Natural killer cell (primary cell): Measurements from ENCODE around the gene TUBGCP4. TPM values are rescaled to one million over a fixed set of nuclear protein-coding genes. Genes with fewer than 3 reads are reported as not detected.

Source experiments
- ATAC-seq, 3 donors: fragments of 150-1000 bp in 2 of 3; fragments of 200-7000 bp in 1 of 3; cut with Tn5 transposase; 1 replicate in 1 of 3; 2 replicates in 2 of 3; pipeline ENCODE4 v1.10.0; 2021; ENCODE audit warnings: mild to moderate bottlenecking in 2 of 3, moderate library complexity in 2 of 3
- DNase-seq, 2 donors: peaks; one replicate each; pipeline versions ENCODE4 v3.0.0 to v3.0.0-alpha.2; 2013 to 2021; ENCODE audit warnings: mixed read lengths in 1 of 2
- H3K27ac ChIP-seq: one replicate; pipeline ENCODE4 v1.5.1; 2013; ENCODE audit warnings: mild to moderate bottlenecking, low read length
- H3K27me3 ChIP-seq: one replicate; pipeline ENCODE4 v1.6.1; 2013; ENCODE audit warnings: low read length; ENCODE audit not compliant: control insufficient read depth, insufficient read depth
- H3K36me3 ChIP-seq: one replicate; pipeline ENCODE4 v1.6.1; 2013; ENCODE audit warnings: low read length; ENCODE audit not compliant: control insufficient read depth, insufficient read depth
- H3K4me1 ChIP-seq: one replicate; pipeline ENCODE4 v1.6.1; 2013; ENCODE audit warnings: low read length; ENCODE audit not compliant: control insufficient read depth, insufficient read depth
- H3K4me3 ChIP-seq: one replicate; pipeline ENCODE4 v1.5.1; 2013; ENCODE audit warnings: low read length
- H3K9me3 ChIP-seq: one replicate; pipeline ENCODE4 v1.6.1; 2013; ENCODE audit warnings: low read length; ENCODE audit not compliant: control insufficient read depth, insufficient read depth
- H3K27ac Mint-ChIP-seq, 2 donors: one replicate each; pipeline ENCODE4 v1.8.0; 2022; ENCODE audit warnings: mild to moderate bottlenecking in 2 of 2, mixed read lengths in 2 of 2, moderate library complexity in 1 of 2
- H3K27me3 Mint-ChIP-seq, 2 donors: one replicate each; pipeline ENCODE4 v1.8.0; 2022; ENCODE audit warnings: low read depth in 2 of 2, mixed read lengths in 2 of 2
- H3K36me3 Mint-ChIP-seq: one replicate; pipeline ENCODE4 v1.8.0; 2022; ENCODE audit warnings: mixed read lengths
- H3K4me1 Mint-ChIP-seq, 2 donors: one replicate each; pipeline ENCODE4 v1.8.0; 2022; ENCODE audit warnings: mixed read lengths in 2 of 2
- H3K4me3 Mint-ChIP-seq: one replicate; pipeline ENCODE4 v1.8.0; 2022; ENCODE audit warnings: mild to moderate bottlenecking, moderate library complexity, mixed read lengths
- H3K9me3 Mint-ChIP-seq, 2 donors: one replicate each; pipeline ENCODE4 v1.8.0; 2022; ENCODE audit warnings: mixed read lengths in 2 of 2
- WGBS: methylation state at CpG from one replicate; pipeline ENCODE4 v1.1.7; 2013; ENCODE audit warnings: missing lambda C conversion rate; ENCODE audit not compliant: insufficient coverage; 5-methylcytosine and 5-hydroxymethylcytosine counted together
- intact Hi-C: fragments of 100-400 bp; cut with micrococcal nuclease; formaldehyde crosslinking; loops from one replicate; pipeline ENCODE4 v1.14.2; 2022
- total RNA-seq, 4 donors: library from RNA; stranded (reverse); fragments of 120-200 nt in 1 of 4; gene quantifications; one replicate each; pipeline versions ENCODE4 v1.2.3 to v1.2.4, GENCODE V29; 2013 to 2022
- TF ChIP-seq, protein P1 (sequence below): fragments of 200-600 bp; IDR thresholded peaks from one replicate; pipeline ENCODE4 v1.8.0; 2022; ENCODE audit warnings: antibody characterized with exemption

Gene TUBGCP4
- total RNA-seq, 3 donors from 2014 or later (not counting 1 experiment from before 2014, with no cell fraction given) = 12.0 to 17.5 (median 15.1) TPM

DNA sequence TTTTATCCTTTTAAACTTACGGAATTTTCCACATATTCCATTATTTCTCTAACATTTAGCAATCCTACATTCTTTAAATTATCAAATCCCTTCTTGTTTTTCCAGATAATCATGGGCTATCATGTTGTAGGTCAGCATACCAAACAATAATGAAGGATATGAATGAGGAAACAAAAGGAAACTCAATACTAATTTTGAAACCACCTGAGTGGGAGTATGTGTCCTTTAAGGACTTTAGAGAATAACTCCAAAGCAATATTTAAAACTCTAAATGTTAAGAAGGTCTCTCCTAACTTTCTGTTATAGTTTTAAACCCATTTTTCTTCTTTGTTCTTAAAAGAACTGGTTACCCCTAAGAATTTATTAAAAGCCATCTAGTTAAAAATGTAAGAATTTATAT is 79.1 kb downstream of the TUBGCP4 start:
- H3K36me3 ChIP-seq = peaks cover 7% of the 10 kb centered on the region
- H3K4me3 Mint-ChIP-seq = no peak overlapping the region

More for the DNA sequence above, 79.1 kb downstream of the TUBGCP4 start:
- Histone ChIP-seq H3K27me3 (no peaks in the 10 kb centered on the region), H3K9me3 (no peaks in the 10 kb centered on the region), H3K27ac (no peak overlapping the region), H3K4me3 (no peak overlapping the region), H3K4me1 (no peaks in the 10 kb centered on the region)
- Mint-ChIP-seq H3K9me3 (no peaks in the 10 kb centered on the region), H3K27ac (no peak overlapping the region), H3K4me1 (no peaks in the 10 kb centered on the region), H3K36me3 (peaks cover 4% of the 10 kb centered on the region), H3K27me3 (no peaks in the 10 kb centered on the region)
- WGBS = 100% methylated on average over 1 of the region's 1 CpG
- DNase-seq (no peak), ATAC-seq (no peak)
- TF ChIP-seq, protein P1, sequence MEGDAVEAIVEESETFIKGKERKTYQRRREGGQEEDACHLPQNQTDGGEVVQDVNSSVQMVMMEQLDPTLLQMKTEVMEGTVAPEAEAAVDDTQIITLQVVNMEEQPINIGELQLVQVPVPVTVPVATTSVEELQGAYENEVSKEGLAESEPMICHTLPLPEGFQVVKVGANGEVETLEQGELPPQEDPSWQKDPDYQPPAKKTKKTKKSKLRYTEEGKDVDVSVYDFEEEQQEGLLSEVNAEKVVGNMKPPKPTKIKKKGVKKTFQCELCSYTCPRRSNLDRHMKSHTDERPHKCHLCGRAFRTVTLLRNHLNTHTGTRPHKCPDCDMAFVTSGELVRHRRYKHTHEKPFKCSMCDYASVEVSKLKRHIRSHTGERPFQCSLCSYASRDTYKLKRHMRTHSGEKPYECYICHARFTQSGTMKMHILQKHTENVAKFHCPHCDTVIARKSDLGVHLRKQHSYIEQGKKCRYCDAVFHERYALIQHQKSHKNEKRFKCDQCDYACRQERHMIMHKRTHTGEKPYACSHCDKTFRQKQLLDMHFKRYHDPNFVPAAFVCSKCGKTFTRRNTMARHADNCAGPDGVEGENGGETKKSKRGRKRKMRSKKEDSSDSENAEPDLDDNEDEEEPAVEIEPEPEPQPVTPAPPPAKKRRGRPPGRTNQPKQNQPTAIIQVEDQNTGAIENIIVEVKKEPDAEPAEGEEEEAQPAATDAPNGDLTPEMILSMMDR = no peak
- intact Hi-C loops = no loop called here

Other genes with a start within 250 kb of the TUBGCP4 start
- gene TMEM62, start 237.5 kb upstream of the TUBGCP4 start, total RNA-seq = 10 to 100 TPM; 39.4 to 43.8 (median 40.8) TPM
- 100 to 1,000 TPM; 120 to 150 (median 129) TPM for gene CCNDBP1, start 185.7 kb upstream of the TUBGCP4 start, total RNA-seq
- not detected for gene EPB42, start 150.1 kb upstream of the TUBGCP4 start, total RNA-seq
- not detected for gene TGM5, start 104.2 kb upstream of the TUBGCP4 start, total RNA-seq
- not detected for gene TGM7, start 68.8 kb upstream of the TUBGCP4 start, total RNA-seq
- 10 to 100 TPM in 2 of 3 donors, 1 to 10 TPM in 1; 8.0 to 12.6 (median 10.2) TPM for gene LCMT2, start 40.5 kb upstream of the TUBGCP4 start, total RNA-seq
- gene ZSCAN29, start 58 bp upstream of the TUBGCP4 start, total RNA-seq = 10 to 100 TPM; 26.5 to 38.3 (median 34.2) TPM
- gene TP53BP1, start 122.1 kb downstream of the TUBGCP4 start, total RNA-seq = 10 to 100 TPM; 27.9 to 32.9 (median 31.5) TPM
- gene MAP1A, start 146.5 kb downstream of the TUBGCP4 start, total RNA-seq = 1 to 10 TPM in 1 of 3 donors, under 1 TPM in 2; 0.72 to 2.2 (median 0.98) TPM
- gene PPIP5K1, start 219.1 kb downstream of the TUBGCP4 start, total RNA-seq = 10 to 100 TPM; 28.2 to 45.9 (median 38.2) TPM
- gene CKMT1B, start 222.9 kb downstream of the TUBGCP4 start, total RNA-seq = not detected
- 1 to 10 TPM; 1.2 to 2.2 (median 2.0) TPM for gene STRC, start 247.7 kb downstream of the TUBGCP4 start, total RNA-seq